ENCODE results near the gene ALOX15. TPM values are rescaled to one million over a fixed set of nuclear protein-coding genes. Genes with fewer than 3 reads are reported as not detected.
"Not testable (repeated sequence)": the region's sequence is repeated elsewhere in the genome, so short reads cannot be mapped to it uniquely, and the experiment has no call there.

The ALOX15 gene
- total RNA-seq, 1 experiment from 2014 or later, result not detected

- no peak for DNase-seq (ENCODE audit: low read depth, low spot score)
- Histone ChIP-seq H3K36me3 (ENCODE audit: control insufficient read depth, insufficient read depth, low read length) (no peaks in the 10 kb centered on the region), H3K27me3 (ENCODE audit: control insufficient read depth, insufficient read depth, low read length) (peaks cover 5% of the 10 kb centered on the region), H3K4me1 (ENCODE audit: control insufficient read depth, insufficient read depth, low read length) (no peaks in the 10 kb centered on the region), H3K27ac (ENCODE audit: low read length) (no peak overlapping the region), H3K4me3 (ENCODE audit: low read depth in 2 of 2, low read length in 2 of 2) (no peak overlapping the region), H3K9me3 (ENCODE audit: control insufficient read depth, insufficient read depth, low read depth, low read length) (no peaks in the 10 kb centered on the region)
- POLR2A ChIA-PET, result no interaction called here
- TF ChIP-seq REST (IDR thresholded peaks at IDR 0.05; ENCODE audit: insufficient read depth in 1 of 2, low read depth in 2 of 2, low read length in 1 of 2) (no peak), POLR2AphosphoS5 (IDR thresholded peaks at IDR 0.05; ENCODE audit: low read depth, low read length) (no peak), CTCF (IDR thresholded peaks at IDR 0.05) (no peak), TCF7L2 (IDR thresholded peaks at IDR 0.05; ENCODE audit: low read depth, low read length) (no peak), SIN3A (IDR thresholded peaks at IDR 0.05; ENCODE audit: borderline replicate concordance, insufficient read depth, low read depth, low read length) (no peak)
- in situ Hi-C loops (cut with HindIII; ENCODE audit: low pct_unique_long_range_greater_than_20kb, low sequenced_read_pairs) (no loop called here), intact Hi-C loops (cut with micrococcal nuclease; ENCODE audit: unreplicated experiment) (no loop called here)
- ATAC-seq, result no peak
- CTCF ChIA-PET, result no interaction called here
- BruUV-seq (replicated peaks), result no TSS peak
Observed at GRCh38 chr17:4605826-4606225, 35.7 kb downstream of the ALOX15 start.

GRCh38 chr17:4604736-4605135 is 36.7 kb downstream of the ALOX15 start:
- H3K27ac ChIP-seq (ENCODE audit: low read length); BruUV-seq (replicated peaks); intact Hi-C loops (cut with micrococcal nuclease; ENCODE audit: unreplicated experiment); DNase-seq (ENCODE audit: low read depth, low spot score); CTCF ChIA-PET; POLR2A ChIA-PET; H3K36me3 ChIP-seq (ENCODE audit: control insufficient read depth, insufficient read depth, low read length); H3K4me3 ChIP-seq (ENCODE audit: low read depth in 2 of 2, low read length in 2 of 2); in situ Hi-C loops (cut with HindIII; ENCODE audit: low pct_unique_long_range_greater_than_20kb, low sequenced_read_pairs); H3K9me3 ChIP-seq (ENCODE audit: control insufficient read depth, insufficient read depth, low read depth, low read length); H3K4me1 ChIP-seq (ENCODE audit: control insufficient read depth, insufficient read depth, low read length); H3K27me3 ChIP-seq (ENCODE audit: control insufficient read depth, insufficient read depth, low read length); ATAC-seq: not testable (repeated sequence)

- Histone ChIP-seq H3K4me1 (ENCODE audit: control insufficient read depth, insufficient read depth, low read length) (no peaks in the 10 kb centered on the region), H3K4me3 (ENCODE audit: low read depth in 2 of 2, low read length in 2 of 2) (no peak overlapping the region), H3K27me3 (ENCODE audit: control insufficient read depth, insufficient read depth, low read length) (no peaks in the 10 kb centered on the region; the same call in 1 of the 2 replicates), H3K9me3 (ENCODE audit: control insufficient read depth, insufficient read depth, low read depth, low read length) (no peaks in the 10 kb centered on the region), H3K27ac (ENCODE audit: low read length) (no peak overlapping the region), H3K36me3 (ENCODE audit: control insufficient read depth, insufficient read depth, low read length) (no peaks in the 10 kb centered on the region)
- DNase-seq (ENCODE audit: low read depth, low spot score) (no peak), ATAC-seq (no peak)
- POLR2A ChIA-PET, result no interaction called here
- no TSS peak for BruUV-seq (replicated peaks)
- CTCF ChIA-PET, result no interaction called here
- in situ Hi-C loops (cut with HindIII; ENCODE audit: low pct_unique_long_range_greater_than_20kb, low sequenced_read_pairs) (no loop called here), intact Hi-C loops (cut with micrococcal nuclease; ENCODE audit: unreplicated experiment) (no loop called here)
- no peak for TF ChIP-seq REST (IDR thresholded peaks at IDR 0.05; ENCODE audit: insufficient read depth in 1 of 2, low read depth in 2 of 2, low read length in 1 of 2)
Observed at GRCh38 chr17:4604111-4604644, 37.3 kb downstream of the ALOX15 start.

Measured in Panc1 (cell line).